Body of pancreas (tissue), 4 donors: Measurements from ENCODE around the gene IRF3. TPM values are rescaled to one million over a fixed set of nuclear protein-coding genes. Genes with fewer than 3 reads are reported as not detected.

Source experiments
- ATAC-seq: fragments of 150-250 bp; one replicate; pipeline ENCODE4 v1.9.1; 2016
- DNase-seq, 4 donors: peaks; one replicate each; pipeline ENCODE4 v3.0.0-alpha.2; 2019
- H3K27ac ChIP-seq, 4 donors: fragments of 200-600 bp; sonication (generic); 1 replicate in 3 of 4; 2 replicates in 1 of 4; pipeline versions ENCODE4 v1.5.1 to v1.6.1; 2016 to 2019; ENCODE audit warnings: mild to moderate bottlenecking in 1 of 4, mixed read lengths in 1 of 4, moderate library complexity in 1 of 4
- H3K27me3 ChIP-seq, 2 donors: fragments of 200-600 bp; sonication (generic); one replicate each; pipeline ENCODE4 v1.6.0; 2016; ENCODE audit warnings: mild to moderate bottlenecking in 1 of 2
- H3K36me3 ChIP-seq, 2 donors: fragments of 200-600 bp; sonication (generic); replicated peaks in 1 of 2; 2 replicates each; pipeline ENCODE4 v1.5.1; 2016; ENCODE audit warnings: low read depth in 2 of 2; ENCODE audit not compliant: insufficient read depth in 1 of 2
- H3K4me1 ChIP-seq: fragments of 200-600 bp; sonication (generic); one replicate; pipeline ENCODE4 v1.6.0; 2016
- H3K4me3 ChIP-seq, 2 donors: fragments of 200-600 bp; sonication (generic); 1 replicate in 1 of 2; 2 replicates in 1 of 2; pipeline ENCODE4 v1.5.1; 2016 to 2019
- H3K9me3 ChIP-seq, 3 donors: fragments of 200-600 bp; sonication (generic); 1 replicate in 2 of 3; 2 replicates in 1 of 3; pipeline ENCODE4 v1.5.1; 2016
- CTCF ChIP-seq, 7 experiments: fragments of 450-650 bp in 4 of 7; fragments of 200-600 bp in 3 of 7; sonication (generic) in 3 of 7; IDR thresholded peaks; one replicate each; pipeline ENCODE4 v1.5.1; 2016 to 2019; ENCODE audit warnings: antibody characterized with exemption in 7 of 7
- POLR2A ChIP-seq, 3 donors: fragments of 450-650 bp; IDR thresholded peaks; one replicate each; pipeline ENCODE4 v1.6.1; 2016; ENCODE audit warnings: antibody characterized with exemption in 3 of 3, mild to moderate bottlenecking in 2 of 3
- WGBS, 2 donors: methylation state at CpG; one replicate each; pipeline ENCODE4 v1.1.5; 2017; 5-methylcytosine and 5-hydroxymethylcytosine counted together
- intact Hi-C: fragments of 100-400 bp; cut with DNase I; formaldehyde crosslinking; loops from one replicate; pipeline ENCODE4 v1.15.1; 2023
- total RNA-seq, 2 donors: library from RNA; depleted of rRNA; stranded (reverse); fragments of >200 nt; gene quantifications; one replicate each; pipeline ENCODE4 v1.1.0, GENCODE V29; 2016

Gene IRF3
- total RNA-seq, 2 donors from 2014 or later = 46.7 to 134 TPM

GRCh38 chr19:49687566-49688316 is 22.1 kb upstream of the IRF3 start:
- Histone ChIP-seq H3K27ac (peak overlapping the region in 1 of 4 donors; percentile 1), H3K27me3 (no peaks in the 10 kb centered on the region), H3K4me3 (no peak overlapping the region), H3K9me3 (no peaks in the 10 kb centered on the region), H3K36me3 (peaks cover 0 to 13% of the 10 kb centered on the region in 2 donors), H3K4me1 (peaks cover 33% of the 10 kb centered on the region)
- intact Hi-C loops = no loop called here
- ATAC-seq (no peak), DNase-seq (no peak)
- TF ChIP-seq POLR2A (IDR thresholded peaks at IDR 0.05) = no peak
- no peak for TF ChIP-seq CTCF (IDR thresholded peaks at IDR 0.05)
- WGBS, 2 donors = 70 to 82% methylated on average over 13 to 24 of the region's 26 CpGs

GRCh38 chr19:49687150-49687549 is 21.5 kb upstream of the IRF3 start:
- Histone ChIP-seq H3K4me3 (no peak overlapping the region), H3K4me1 (peaks cover 33% of the 10 kb centered on the region), H3K27me3 (no peaks in the 10 kb centered on the region), H3K27ac (no peak overlapping the region), H3K9me3 (no peaks in the 10 kb centered on the region), H3K36me3 (peaks cover 2 to 16% of the 10 kb centered on the region in 2 donors)
- WGBS, 2 donors = 67 to 92% methylated on average over 10 to 11 of the region's 12 CpGs
- intact Hi-C loops = no loop called here
- DNase-seq = no peak
- TF ChIP-seq POLR2A (IDR thresholded peaks at IDR 0.05) (no peak), CTCF (IDR thresholded peaks at IDR 0.05) (no peak)
- ATAC-seq = no peak

- intact Hi-C loops = no loop called here
- Histone ChIP-seq H3K27me3 (no peaks in the 10 kb centered on the region), H3K4me1 (peaks cover 30% of the 10 kb centered on the region), H3K36me3 (peaks cover 6 to 21% of the 10 kb centered on the region in 2 donors), H3K4me3 (no peak overlapping the region), H3K27ac (no peak overlapping the region), H3K9me3 (no peaks in the 10 kb centered on the region)
- no peak for ATAC-seq
- WGBS, 2 donors = 86 to 93% methylated on average over 11 to 17 of the region's 27 CpGs
- TF ChIP-seq CTCF (IDR thresholded peaks at IDR 0.05) = no peak
- no peak for TF ChIP-seq POLR2A (IDR thresholded peaks at IDR 0.05)
- DNase-seq = no peak
These were observed 20.9 kb upstream of the IRF3 start for GRCh38 chr19:49686503-49687088.

GRCh38 chr19:49685845-49686332 is 20.2 kb upstream of the IRF3 start:
- H3K4me1 ChIP-seq = peaks cover 27% of the 10 kb centered on the region
- intact Hi-C loops = no loop called here
- H3K27me3 ChIP-seq = no peaks in the 10 kb centered on the region
- TF ChIP-seq CTCF (IDR thresholded peaks at IDR 0.05) = no peak
- no peak for TF ChIP-seq POLR2A (IDR thresholded peaks at IDR 0.05)
- no peaks in the 10 kb centered on the region for H3K9me3 ChIP-seq
- 81 to 82% methylated on average over 20 to 23 of the region's 23 CpGs for WGBS, 2 donors
- ATAC-seq (no peak), DNase-seq (no peak)
- H3K27ac ChIP-seq = no peak overlapping the region
- no peak overlapping the region for H3K4me3 ChIP-seq
- H3K36me3 ChIP-seq = peaks cover 6 to 21% of the 10 kb centered on the region in 2 donors
